ENCODE results near the gene KLHL33.

KLHL33 gene

GRCh38 chr14:20413744-20414082, 22.3 kb downstream of the KLHL33 start:
- DNase-seq (ENCODE audit: low read depth in 2 of 2): no peak

DNA sequence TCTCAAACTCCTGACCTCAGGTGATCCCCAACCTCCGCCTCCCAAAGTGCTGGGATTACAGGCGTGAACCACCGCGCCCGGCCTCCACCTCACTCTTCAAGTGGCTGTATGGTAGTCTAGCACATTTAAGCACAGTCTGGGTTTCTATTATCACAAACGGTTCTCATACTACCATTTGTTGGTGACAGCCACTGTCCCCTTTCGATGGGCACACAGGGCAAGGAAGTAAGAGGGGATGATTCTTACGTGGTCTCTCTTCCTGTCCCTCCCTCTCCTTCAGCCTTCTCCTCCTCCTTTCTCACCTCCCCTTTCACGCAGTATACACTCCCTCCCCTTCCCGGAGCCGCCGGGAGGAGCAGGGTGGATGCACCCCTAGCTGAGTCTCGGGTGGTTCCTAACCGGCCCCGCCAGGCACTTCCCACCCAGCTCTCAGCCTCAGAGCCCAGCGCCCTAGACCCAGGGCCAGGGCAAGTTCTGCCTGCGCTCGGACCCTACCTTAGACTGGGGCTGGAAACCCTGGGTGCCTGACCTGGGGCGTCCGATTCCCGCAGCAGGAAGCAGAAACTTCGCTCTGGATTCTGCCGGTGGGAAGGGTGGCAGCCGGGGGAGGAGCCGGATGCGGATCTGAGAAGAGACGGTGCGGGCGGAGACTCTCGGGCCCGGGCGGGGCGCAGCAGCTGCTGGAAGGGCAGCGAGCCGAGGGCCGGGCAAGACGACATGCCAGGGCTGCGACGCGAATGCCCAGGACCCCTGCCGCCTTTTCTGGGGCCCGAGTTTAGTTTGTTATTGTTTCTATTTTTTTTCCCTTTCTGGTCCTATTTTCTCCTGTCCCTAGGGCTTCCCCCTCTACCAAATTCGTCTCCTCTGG, 22.9 kb downstream of the KLHL33 start, which contains the start of gene TEP1:
TEP1 (minus strand) TSS at position 626 of the 868 bp plus-strand sequence. CDS start 5,062 bp downstream, outside the sequence.
- peak; percentile 50 to 59 for DNase-seq (ENCODE audit: low read depth in 2 of 2)

DNA sequence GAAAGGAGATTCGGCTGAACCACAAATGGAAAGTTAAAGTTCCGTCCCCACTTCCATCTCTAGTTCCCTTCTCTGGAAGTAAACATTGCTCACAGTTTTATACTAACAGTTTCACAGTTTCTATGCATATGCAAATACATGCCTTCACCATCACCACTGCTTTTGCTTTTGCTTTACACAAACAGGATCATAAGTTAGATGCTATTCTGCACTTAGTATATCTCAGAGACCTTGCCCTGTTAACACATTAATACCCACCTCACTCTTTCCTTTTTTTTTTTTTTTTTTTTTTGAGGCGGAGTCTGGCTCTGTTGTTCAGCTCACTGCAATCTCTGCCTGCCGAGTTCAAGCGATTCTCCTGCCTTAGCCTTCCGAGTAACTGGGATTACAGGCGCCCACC, 23.6 kb downstream of the KLHL33 start:
- DNase-seq (ENCODE audit: low read depth in 2 of 2): no peak

DNA sequence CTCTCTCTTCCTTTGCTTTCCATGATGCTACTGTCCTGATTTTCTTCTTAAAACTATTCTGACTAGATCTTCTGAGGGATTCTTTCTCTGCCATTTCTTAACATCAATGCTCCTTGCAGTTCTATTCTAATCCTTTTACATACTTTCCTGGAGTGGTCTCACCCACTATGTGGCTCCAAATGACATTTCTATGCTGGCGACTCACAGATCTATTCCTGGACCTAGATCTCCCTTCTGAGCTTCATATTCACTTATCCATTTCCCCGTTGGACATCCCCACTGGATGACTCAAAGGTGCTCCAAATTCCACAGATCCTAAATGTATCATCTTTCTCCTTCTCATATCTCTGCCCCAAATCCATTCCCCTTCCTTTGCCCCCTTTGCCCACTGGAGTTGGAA, 26.7 kb downstream of the KLHL33 start:
- no peak for DNase-seq (ENCODE audit: low read depth in 2 of 2)

GRCh38 chr14:20403521-20403920, 32.4 kb downstream of the KLHL33 start:
- no peak for DNase-seq (ENCODE audit: low read depth in 2 of 2)

- DNase-seq (ENCODE audit: low read depth in 2 of 2): no peak
These were observed 34.9 kb downstream of the KLHL33 start for GRCh38 chr14:20400965-20401593.

- no peak for DNase-seq (ENCODE audit: low read depth in 2 of 2)
These were observed 35.4 kb downstream of the KLHL33 start for GRCh38 chr14:20400589-20400964.

GRCh38 chr14:20397511-20397910, 38.5 kb downstream of the KLHL33 start:
- DNase-seq (ENCODE audit: low read depth in 2 of 2): no peak

- no peak for DNase-seq (ENCODE audit: low read depth in 2 of 2)
These were observed 44.5 kb downstream of the KLHL33 start for GRCh38 chr14:20391505-20391904.

DNA sequence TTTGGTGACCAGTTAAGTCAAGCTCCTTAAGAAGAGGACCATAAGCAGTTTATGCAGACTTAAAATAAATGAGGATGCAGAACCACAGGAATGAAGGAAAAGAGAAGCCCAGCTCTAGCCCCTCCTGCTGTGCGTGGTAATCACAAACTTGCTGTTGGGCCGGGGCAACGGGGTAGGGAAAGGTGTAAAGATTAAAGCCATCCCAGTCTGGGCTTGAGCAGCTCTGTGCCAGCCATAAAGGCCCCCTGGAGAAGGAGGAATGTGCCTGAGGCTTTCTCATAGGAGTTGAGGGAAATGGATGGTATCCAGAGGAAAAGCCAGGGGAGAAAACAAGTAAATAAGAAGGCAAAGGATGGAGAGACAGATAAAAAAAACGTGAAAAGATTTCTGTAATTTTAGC, 47.8 kb downstream of the KLHL33 start:
- DNase-seq (ENCODE audit: low read depth in 2 of 2): no peak

DNA sequence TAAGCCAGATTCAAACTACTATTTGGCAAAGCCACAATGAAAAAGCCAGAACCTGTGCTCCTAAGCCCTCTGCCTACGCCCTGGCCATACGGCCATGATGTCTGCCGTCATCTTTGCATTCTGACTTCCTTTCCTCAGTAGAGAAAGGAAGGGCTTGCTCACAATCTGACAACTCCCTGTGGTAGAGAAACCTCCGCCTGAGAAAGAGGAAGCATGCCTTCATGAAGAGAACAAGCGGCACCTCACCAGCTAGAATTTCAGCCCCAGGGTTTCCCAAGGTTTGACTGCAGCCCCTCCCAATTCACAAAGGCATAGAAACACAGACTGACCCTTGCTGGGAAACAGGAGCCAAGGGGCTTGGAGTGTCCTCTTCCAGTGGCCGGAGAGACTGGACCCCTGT, 48.4 kb downstream of the KLHL33 start:
- DNase-seq (ENCODE audit: low read depth in 2 of 2): no peak

- no peak for DNase-seq (ENCODE audit: low read depth in 2 of 2)
These were observed 49.6 kb downstream of the KLHL33 start for GRCh38 chr14:20386276-20386855.

GRCh38 chr14:20384886-20385285, 51.1 kb downstream of the KLHL33 start:
- no peak for DNase-seq (ENCODE audit: low read depth in 2 of 2)

DNA sequence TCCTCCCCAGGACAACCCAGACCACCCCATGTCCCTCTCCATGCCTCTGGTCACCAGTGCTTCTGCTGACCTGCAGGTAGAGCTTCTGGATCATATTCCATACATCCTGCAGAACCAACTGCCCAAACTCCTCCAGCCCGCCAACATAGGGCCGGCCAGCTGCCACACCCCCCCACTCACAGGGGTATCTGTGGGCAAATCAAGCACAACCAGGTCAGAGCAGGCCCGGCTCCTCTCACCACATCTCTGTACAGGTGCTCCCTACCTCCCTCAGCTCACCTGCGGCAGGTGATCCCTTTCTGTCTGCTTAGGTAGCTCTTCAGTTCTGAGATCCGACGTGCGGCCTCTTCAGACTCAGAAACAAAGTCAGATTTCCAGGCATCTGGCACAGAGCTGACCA, 51.6 kb downstream of the KLHL33 start:
- DNase-seq (ENCODE audit: low read depth in 2 of 2): no peak

- no peak for DNase-seq (ENCODE audit: low read depth in 2 of 2)
These were observed 52.3 kb downstream of the KLHL33 start for GRCh38 chr14:20383636-20384035.

DNA sequence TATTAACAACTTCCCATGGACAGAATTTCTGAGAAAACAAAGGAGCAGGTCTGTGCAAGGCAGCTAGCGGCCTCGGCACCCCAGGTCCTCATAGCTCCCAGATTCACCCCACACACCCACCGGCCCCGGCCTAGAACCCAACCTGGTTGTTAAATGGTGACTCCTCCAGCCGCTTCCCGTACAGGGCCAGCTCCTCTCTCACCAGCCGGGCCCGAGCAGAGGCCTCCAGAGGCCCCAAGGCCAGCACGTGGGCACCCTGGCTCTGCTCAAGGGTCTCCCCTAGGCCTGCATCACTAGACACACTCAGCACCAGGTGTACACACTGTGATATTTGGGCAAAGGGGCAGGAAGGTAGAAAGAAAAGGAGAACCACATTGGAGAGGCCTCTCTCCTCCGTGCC, 52.9 kb downstream of the KLHL33 start:
- no peak for DNase-seq (ENCODE audit: low read depth in 2 of 2)

DNA sequence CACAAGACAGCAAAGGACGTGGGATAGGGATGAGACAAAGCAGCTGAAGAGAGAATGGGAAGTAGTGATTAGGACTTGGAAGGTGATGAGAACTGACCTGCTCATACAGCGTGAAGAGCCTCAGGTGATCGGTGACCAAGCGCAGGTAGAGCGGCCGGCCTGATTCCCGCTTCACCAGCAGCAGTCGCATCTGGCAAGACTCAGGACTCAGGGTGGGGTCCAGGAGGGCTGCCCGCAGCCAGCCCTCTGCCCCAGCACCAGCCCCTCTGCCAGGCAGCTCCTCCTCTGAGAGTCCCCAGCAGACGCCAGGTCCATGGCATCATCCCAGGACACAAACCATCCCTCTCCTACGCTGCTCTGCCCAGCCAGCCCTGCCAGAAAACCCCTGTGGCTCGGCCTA, 53.4 kb downstream of the KLHL33 start:
- DNase-seq (ENCODE audit: low read depth in 2 of 2): no peak

GRCh38 chr14:20381341-20381740, 54.6 kb downstream of the KLHL33 start:
- DNase-seq (ENCODE audit: low read depth in 2 of 2): no peak

DNA sequence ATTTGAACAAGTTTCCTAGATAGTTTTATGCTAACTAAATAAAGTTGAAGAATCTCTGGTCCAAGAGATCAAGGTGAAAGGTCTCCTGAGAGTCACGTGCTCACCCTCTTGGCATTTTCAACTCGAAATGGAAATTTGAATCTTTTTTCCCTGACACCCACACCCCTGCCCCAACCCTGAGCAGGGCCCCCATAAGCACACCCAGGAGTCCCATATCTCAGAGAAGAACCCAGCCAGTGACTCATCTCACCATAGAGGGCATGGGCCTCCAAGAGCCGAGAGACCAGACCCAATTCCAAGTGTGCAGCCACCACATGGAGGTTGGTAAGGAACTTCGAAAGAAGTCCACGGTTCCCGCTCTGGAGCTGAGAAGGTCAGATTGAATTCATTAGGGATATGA, 55.3 kb downstream of the KLHL33 start:
- no peak for DNase-seq (ENCODE audit: low read depth in 2 of 2)

GRCh38 chr14:20379743-20380142, 56.2 kb downstream of the KLHL33 start:
- no peak for DNase-seq (ENCODE audit: low read depth in 2 of 2)

GRCh38 chr14:20377171-20377570, 58.8 kb downstream of the KLHL33 start:
- no peak for DNase-seq (ENCODE audit: low read depth in 2 of 2)

GRCh38 chr14:20376071-20376588, 59.8 kb downstream of the KLHL33 start:
- DNase-seq (ENCODE audit: low read depth in 2 of 2): no peak
